H1 (cell line): ENCODE data around the gene OR13C2. TPM values are rescaled to one million over a fixed set of nuclear protein-coding genes. Genes with fewer than 3 reads are reported as not detected.

Experiments used
- CTCF ChIA-PET: fragments of 300-600 bp; sonication (Branson Sonifier 250); formaldehyde crosslinking; loops from one replicate; lab custom pipeline; 2021; ENCODE audit not compliant: partially characterized antibody; lab: Charles Lee
- POLR2A ChIA-PET: fragments of 300-600 bp; sonication (Branson Sonifier 250); formaldehyde crosslinking; loops from one replicate; lab custom pipeline; 2021; ENCODE audit warnings: inconsistent platforms; ENCODE audit not compliant: partially characterized antibody; lab: Charles Lee
- DNase-seq, 2 experiments: peaks; one replicate each; pipeline versions ENCODE4 v3.0.0 to v3.0.0-alpha.2; 2010 to 2022; ENCODE audit warnings: low spot score in 2 of 2, low read depth in 1 of 2, mixed read lengths in 1 of 2
- FAIRE-seq: peaks from 2 replicates; lab custom pipeline; 2011; peaks lifted over from hg19 to GRCh38; lab: Jason Lieb, UNC
- H2AFZ ChIP-seq: 2 replicates; pipeline ENCODE4 v1.8.1; 2012; ENCODE audit warnings: low read length, inconsistent platforms
- H2AK5ac ChIP-seq: 2 replicates; pipeline ENCODE4 v1.6.1; 2013; ENCODE audit warnings: low read depth, low read length
- H2BK120ac ChIP-seq: replicated peaks from 2 replicates; pipeline ENCODE3; 2013; ENCODE audit warnings: low read depth, low read length, inconsistent platforms
- H2BK12ac ChIP-seq: 2 replicates; pipeline ENCODE4 v1.6.1; 2013; ENCODE audit warnings: low read depth, low read length
- H2BK15ac ChIP-seq: 2 replicates; pipeline ENCODE4 v1.6.1; 2013; ENCODE audit warnings: low read length
- H2BK20ac ChIP-seq: 2 replicates; pipeline ENCODE4 v1.6.1; 2013; ENCODE audit warnings: low read length
- H2BK5ac ChIP-seq: 2 replicates; pipeline ENCODE4 v1.6.1; 2013; ENCODE audit warnings: low read depth, low read length
- H3K14ac ChIP-seq: 2 replicates; pipeline ENCODE4 v1.6.1; 2013; ENCODE audit warnings: inconsistent platforms; ENCODE audit not compliant: insufficient read length
- H3K18ac ChIP-seq: 2 replicates; pipeline ENCODE4 v1.6.1; 2013; ENCODE audit warnings: low read length; ENCODE audit errors: extremely low read depth
- H3K23ac ChIP-seq: 2 replicates; pipeline ENCODE4 v1.6.1; 2013; ENCODE audit warnings: inconsistent platforms; ENCODE audit not compliant: insufficient read length
- H3K23me2 ChIP-seq: 2 replicates; pipeline ENCODE4 v1.6.1; 2013; ENCODE audit warnings: low read depth, low read length
- H3K27ac ChIP-seq: 2 replicates; pipeline ENCODE4 v1.6.1; 2011; ENCODE audit warnings: low read depth, low read length, inconsistent platforms
- H3K27me3 ChIP-seq, 4 experiments: replicated peaks in 1 of 4; 1 replicate in 1 of 4; 2 replicates in 3 of 4; pipeline versions ENCODE4 v1.6.1 to v1.8.1; 2011 to 2013; ENCODE audit warnings: low read length in 3 of 4, mild to moderate bottlenecking in 3 of 4, inconsistent platforms in 2 of 4, mixed read lengths in 2 of 4, moderate library complexity in 1 of 4; ENCODE audit not compliant: control insufficient read depth in 3 of 4, insufficient read depth in 3 of 4; ENCODE audit errors: extremely low read depth in 1 of 4
- H3K36me3 ChIP-seq, 4 experiments: 2 replicates each; pipeline versions ENCODE4 v1.6.1 to v1.8.1; 2011 to 2013; ENCODE audit warnings: mild to moderate bottlenecking in 4 of 4, low read length in 3 of 4, moderate library complexity in 2 of 4, control low read depth in 1 of 4, inconsistent platforms in 1 of 4; ENCODE audit not compliant: insufficient read depth in 4 of 4, control insufficient read depth in 2 of 4
- H3K4ac ChIP-seq: replicated peaks from 2 replicates; pipeline ENCODE3; 2013; ENCODE audit warnings: low read length, low read depth, mixed read lengths, inconsistent platforms; ENCODE audit not compliant: insufficient read length
- H3K4me1 ChIP-seq, 4 experiments: replicated peaks in 1 of 4; 1 replicate in 1 of 4; 2 replicates in 3 of 4; pipeline versions ENCODE4 v1.6.1 to v1.8.1; 2011 to 2013; ENCODE audit warnings: low read length in 3 of 4, inconsistent platforms in 2 of 4, mixed read lengths in 1 of 4; ENCODE audit not compliant: insufficient read depth in 4 of 4, control insufficient read depth in 3 of 4
- H3K4me2 ChIP-seq, 2 experiments: 2 replicates each; pipeline versions ENCODE4 v1.6.1 to v1.8.1; 2011 to 2013; ENCODE audit warnings: low read depth in 2 of 2, low read length in 2 of 2, control low read depth in 1 of 2, inconsistent platforms in 1 of 2, mild to moderate bottlenecking in 1 of 2; ENCODE audit not compliant: insufficient read depth in 1 of 2
- H3K4me3 ChIP-seq, 4 experiments: fragments of 200-600, 300-600 bp in 1 of 4; sonication (generic), shearing (Covaris generic), sonication (Bioruptor Twin) in 1 of 4; 2 replicates each; pipeline versions ENCODE4 v1.5.1 to v1.8.1; 2011 to 2016; ENCODE audit warnings: low read length in 4 of 4, low read depth in 3 of 4, control low read depth in 2 of 4, inconsistent platforms in 2 of 4, mild to moderate bottlenecking in 2 of 4, mixed read lengths in 1 of 4, moderate library complexity in 1 of 4; ENCODE audit not compliant: insufficient read depth in 2 of 4; ENCODE audit errors: extremely low read depth in 1 of 4
- H3K56ac ChIP-seq: replicated peaks from 2 replicates; pipeline ENCODE3; 2013; ENCODE audit warnings: low read depth, mild to moderate bottlenecking, mixed read lengths, low read length, inconsistent platforms; ENCODE audit not compliant: insufficient read length
- H3K79me1 ChIP-seq: 2 replicates; pipeline ENCODE4 v1.6.1; 2013; ENCODE audit warnings: low read depth, low read length, control low read depth
- H3K79me2 ChIP-seq, 2 experiments: 2 replicates each; pipeline versions ENCODE4 v1.6.1 to v1.8.1; 2012 to 2013; ENCODE audit warnings: low read length in 2 of 2, mild to moderate bottlenecking in 2 of 2, inconsistent platforms in 1 of 2; ENCODE audit not compliant: insufficient read depth in 2 of 2, control insufficient read depth in 1 of 2
- H3K9ac ChIP-seq, 4 experiments: replicated peaks in 1 of 4; 1 replicate in 1 of 4; 2 replicates in 3 of 4; pipeline versions ENCODE4 v1.6.1 to v1.8.1; 2011 to 2013; ENCODE audit warnings: low read depth in 3 of 4, low read length in 3 of 4, control low read depth in 2 of 4, mild to moderate bottlenecking in 2 of 4, moderate library complexity in 2 of 4, inconsistent platforms in 1 of 4; ENCODE audit errors: extremely low read depth in 1 of 4
- H3K9me3 ChIP-seq, 2 experiments: 2 replicates each; pipeline versions ENCODE4 v1.6.1 to v1.8.1; 2012 to 2013; ENCODE audit warnings: mild to moderate bottlenecking in 2 of 2, moderate library complexity in 2 of 2, control low read depth in 1 of 2, inconsistent platforms in 1 of 2, low read depth in 1 of 2, low read length in 1 of 2, mixed read lengths in 1 of 2; ENCODE audit not compliant: insufficient read depth in 2 of 2
- H4K20me1 ChIP-seq, 2 experiments: replicated peaks in 1 of 2; 2 replicates each; pipeline versions ENCODE3 to v1.8.1; 2011 to 2013; ENCODE audit warnings: inconsistent platforms in 2 of 2, low read length in 2 of 2, mild to moderate bottlenecking in 1 of 2; ENCODE audit not compliant: insufficient read depth in 2 of 2, control insufficient read depth in 1 of 2
- H4K5ac ChIP-seq: 2 replicates; pipeline ENCODE4 v1.6.1; 2013; ENCODE audit warnings: low read length, low read depth, mixed read lengths, inconsistent platforms; ENCODE audit not compliant: insufficient read length
- H4K8ac ChIP-seq: 2 replicates; pipeline ENCODE4 v1.8.0; 2013; ENCODE audit warnings: mild to moderate bottlenecking, moderate library complexity, low read length, inconsistent platforms; ENCODE audit not compliant: insufficient read depth; ENCODE audit errors: extremely low read depth
- H4K91ac ChIP-seq: replicated peaks from 2 replicates; pipeline ENCODE3; 2013; ENCODE audit warnings: low read length, mixed read lengths, inconsistent platforms; ENCODE audit not compliant: insufficient read length
- CEBPB ChIP-seq: IDR thresholded peaks from 2 replicates; pipeline ENCODE4 v1.6.1; 2012; ENCODE audit warnings: low read depth, low read length
- MAFK ChIP-seq: IDR thresholded peaks from 2 replicates; pipeline ENCODE4 v1.6.1; 2012; ENCODE audit warnings: low read depth, mild to moderate bottlenecking, improper control_type of control experiment, low read length
- RNF2 ChIP-seq: fragments of 200-900, 300-1000 bp; sonication (generic); IDR thresholded peaks from 2 replicates; pipeline ENCODE4 v1.7.1; 2016; ENCODE audit warnings: borderline replicate concordance, low read depth, mild to moderate bottlenecking, antibody characterized with exemption, low read length; ENCODE audit not compliant: poor library complexity, severe bottlenecking; ENCODE audit errors: missing control alignments
- WGBS, 2 experiments: shearing (Covaris generic) in 1 of 2; methylation state at CpG; one replicate each; pipeline versions ENCODE4 v1.1.6 to v1.1.7; 2013 to 2015; ENCODE audit warnings: low lambda C conversion rate in 2 of 2, mixed read lengths in 2 of 2, inconsistent platforms in 1 of 2, low coverage in 1 of 2, missing lambda C conversion rate in 1 of 2; ENCODE audit not compliant: insufficient replicate concordance in 2 of 2, insufficient coverage in 1 of 2, insufficient read length in 1 of 2; ENCODE audit errors: extremely low coverage in 1 of 2, missing lambda C conversion rate in 1 of 2; 5-methylcytosine and 5-hydroxymethylcytosine counted together
- polyA plus RNA-seq, 7 experiments: library from polyadenylated mRNA; depleted of rRNA in 3 of 7; stranded (reverse) in 5 of 7; unstranded in 2 of 7; fragments of >200 nt in 5 of 7; fragments of 200-250 nt in 2 of 7; gene quantifications; 1 replicate in 5 of 7; 2 replicates in 1 of 7; 4 replicates in 1 of 7; pipeline versions ENCODE4 v1.2.1 to v1.2.3, GENCODE V29; 2011 to 2013; ENCODE audit warnings: missing spikeins in 2 of 7, mixed read lengths in 2 of 7
- total RNA-seq: library from RNA; stranded (reverse); fragmentation: NEBNext Ultra II Directional; extraction: Animal tissue kit (Norgen Biotek cat#: 25700); gene quantifications from 2 replicates; pipeline ENCODE4 v1.2.1, GENCODE V29; 2021

The OR13C2 gene
- total and polyA plus RNA-seq, 2 of the 8 experiments (the other 6 are each of a cell fraction or from before 2014, with no cell fraction given) = not detected

DNA sequence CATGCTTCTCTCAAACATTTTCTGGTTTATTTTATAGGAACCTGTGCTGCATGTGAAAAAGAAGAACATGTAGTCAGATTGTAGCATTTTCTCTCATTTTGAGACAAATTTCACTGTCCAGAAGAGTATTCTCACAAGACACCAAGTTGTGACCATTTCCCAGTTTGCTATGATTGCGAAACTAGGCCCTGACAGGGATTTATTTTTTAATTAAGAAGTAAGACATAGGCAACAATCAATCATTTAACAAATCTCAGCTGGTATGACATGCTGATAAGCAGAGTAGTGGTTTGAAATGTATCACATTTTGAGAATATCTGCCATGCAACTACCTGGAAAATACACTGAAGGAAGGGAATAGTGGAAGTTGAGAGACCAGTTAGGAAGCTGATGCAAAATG is 24.9 kb downstream of the OR13C2 start:
- POLR2A ChIA-PET = no interaction called here
- H3K36me3 ChIP-seq = no peaks in the 10 kb centered on the region
- H4K91ac ChIP-seq = no peak overlapping the region
- H3K23me2 ChIP-seq = no peaks in the 10 kb centered on the region
- no peak overlapping the region for H3K4me3 ChIP-seq
- H2BK120ac ChIP-seq = no peak overlapping the region
- CTCF ChIA-PET = interaction anchor here (0.6 kb wide), 1 partner anchor 62 kb away, joined by 3 read pairs; no protein-coding TSS in a partner anchor
- no peak for FAIRE-seq
- no peaks in the 10 kb centered on the region for H4K20me1 ChIP-seq
- H3K4me1 ChIP-seq = no peaks in the 10 kb centered on the region
- H2BK12ac ChIP-seq = no peak overlapping the region
- no peaks in the 10 kb centered on the region for H3K9me3 ChIP-seq
- no peak for TF ChIP-seq MAFK
- TF ChIP-seq RNF2 = no peak
- peak; percentile 68; the same call in 1 of the 2 replicates for TF ChIP-seq CEBPB
- TF ChIP-seq, all 59 proteins: peak for 1
- Histone ChIP-seq H4K5ac (no peak overlapping the region), H2AK5ac (no peak overlapping the region), H2BK20ac (no peak overlapping the region), H2BK15ac (no peak overlapping the region), H3K4me2 (no peak overlapping the region), H3K79me2 (no peaks in the 10 kb centered on the region), H3K14ac (no peak overlapping the region), H3K79me1 (no peaks in the 10 kb centered on the region), H3K23ac (no peak overlapping the region), H3K4ac (no peak overlapping the region), H3K27ac (no peak overlapping the region), H3K9ac (no peak overlapping the region), H3K27me3 (no peaks in the 10 kb centered on the region), H4K8ac (no peak overlapping the region), H3K56ac (no peak overlapping the region), H2BK5ac (no peak overlapping the region), H2AFZ (no peak overlapping the region), H3K18ac (no peak overlapping the region)
- 88% methylated on average over 1 of the region's 1 CpG; no CpG with 5 or more reads in 1 of the 2 experiments for WGBS, 2 experiments
- DNase-seq = no peak
